Stimulated activated CD8-positive, alpha-beta memory T cell treated with anti-CD3 and anti-CD28 coated beads, Interleukin-12 subunit alpha, Interleukin-12 subunit beta, amount 100 ng/mL, for 24 hours (primary cell): ENCODE results near the gene SSR2.
"Not testable (repeated sequence)": the region's sequence is repeated elsewhere in the genome, so short reads cannot be mapped to it uniquely, and the experiment has no call there.

Experiments used
- DNase-seq: peaks from one replicate; pipeline ENCODE4 v3.0.0-alpha.2; 2020; ENCODE audit errors: extremely low read depth

The SSR2 gene

GRCh38 chr1:156048663-156049258 is 28.0 kb upstream of the SSR2 start:
- no peak for DNase-seq

DNA sequence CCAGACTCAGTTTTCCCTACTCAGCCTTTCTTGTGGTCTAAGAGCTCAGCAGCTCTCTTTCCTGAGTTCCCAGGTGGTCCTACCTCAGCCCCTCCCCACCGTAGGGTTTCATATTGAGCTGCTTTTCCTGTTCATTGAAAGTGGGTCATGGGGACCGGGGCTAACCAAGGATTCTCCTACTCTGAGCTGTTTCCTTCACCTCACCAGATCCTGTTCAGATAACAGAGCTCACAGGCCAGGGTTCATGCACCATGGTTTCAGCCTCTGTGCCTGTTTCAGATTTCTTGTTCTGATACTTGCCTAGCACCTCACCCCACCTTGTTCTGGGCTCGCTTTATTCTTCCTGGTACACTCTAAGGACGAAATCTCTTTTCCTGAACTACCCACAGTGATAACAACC is 24.3 kb upstream of the SSR2 start:
- no peak for DNase-seq

DNA sequence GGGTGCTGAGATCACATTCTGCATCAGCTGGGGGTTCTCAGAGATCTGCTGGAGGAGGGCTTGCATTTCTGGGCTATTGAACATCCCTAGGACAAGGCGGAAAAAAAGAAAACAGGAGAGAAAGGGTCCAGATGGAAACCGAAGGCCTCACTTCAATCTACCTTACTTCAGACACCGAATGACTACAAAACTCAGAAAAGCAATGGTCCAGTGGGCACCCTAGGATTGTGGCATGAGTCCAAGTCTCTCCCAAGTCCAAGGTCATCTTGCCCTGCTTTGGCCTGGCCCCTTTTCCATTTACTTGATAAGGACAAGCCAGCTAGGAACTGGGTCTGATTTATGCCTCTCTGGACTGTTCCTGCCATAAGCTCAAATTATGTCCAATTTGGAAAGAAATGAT is 22.1 kb upstream of the SSR2 start:
- no peak for DNase-seq

GRCh38 chr1:156034991-156035390 is 14.2 kb upstream of the SSR2 start:
- not testable (repeated sequence) for DNase-seq

DNA sequence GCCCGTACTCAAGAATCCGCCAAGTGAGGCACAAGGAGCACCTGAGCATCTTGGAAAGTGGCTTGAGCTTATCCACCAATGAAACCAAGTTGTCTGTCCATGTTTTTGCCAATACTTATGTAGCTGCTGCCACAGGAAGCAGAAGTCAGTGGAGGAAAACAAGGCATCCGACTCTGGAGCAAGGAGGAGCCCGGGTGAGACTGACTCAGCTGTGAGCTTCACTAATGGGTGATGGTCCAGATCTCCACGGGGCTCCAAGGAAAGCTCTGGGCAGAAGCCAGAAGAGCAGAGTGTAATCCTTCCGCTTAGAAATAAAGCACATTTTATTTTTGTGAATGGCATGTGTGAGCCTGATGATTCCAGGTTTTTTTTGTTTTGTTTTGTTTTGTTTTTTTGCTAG is 12.3 kb upstream of the SSR2 start:
- DNase-seq = no peak

- no peak for DNase-seq
These were observed 5.8 kb upstream of the SSR2 start for GRCh38 chr1:156026588-156026987.

GRCh38 chr1:156025876-156026275 is 5.1 kb upstream of the SSR2 start:
- DNase-seq = no peak

DNA sequence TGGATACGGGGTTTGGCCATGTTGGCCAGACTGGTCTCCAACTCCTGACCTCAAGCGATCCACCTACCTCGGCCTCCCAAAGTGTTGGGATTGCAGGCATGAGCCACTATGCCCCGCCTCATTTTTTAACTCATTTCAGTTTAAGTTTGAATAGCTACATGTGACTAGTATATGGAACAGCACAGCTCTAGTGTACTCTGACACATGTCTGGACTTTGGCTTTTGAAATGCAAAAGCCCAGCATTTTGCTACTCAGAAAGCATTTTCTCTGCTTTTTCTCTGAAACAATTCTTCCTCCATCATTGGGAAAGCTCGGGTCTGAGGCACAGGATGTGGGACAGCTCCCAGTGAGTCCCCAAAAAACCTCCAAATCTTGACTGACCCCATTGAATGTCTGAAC is 4.0 kb upstream of the SSR2 start:
- no peak for DNase-seq

- no peak for DNase-seq
These were observed 1.2 kb upstream of the SSR2 start for GRCh38 chr1:156021954-156022353.

DNA sequence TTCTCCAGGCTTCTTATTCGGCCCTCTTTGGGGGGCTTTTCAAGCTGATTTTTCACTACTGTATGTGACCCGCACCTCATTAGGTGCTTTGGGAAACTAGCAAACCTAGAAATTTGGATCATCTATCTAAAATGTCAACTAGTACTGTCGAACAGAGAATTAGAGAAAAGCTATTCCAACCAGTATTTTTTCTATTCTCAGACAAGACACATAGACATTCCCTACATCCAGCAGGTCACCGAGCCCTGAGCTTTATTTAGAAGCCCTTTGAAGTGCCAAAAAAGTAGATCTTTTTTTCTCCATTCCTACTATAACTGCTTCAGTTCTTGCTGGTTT is 310 bp upstream of the SSR2 start:
- no peak for DNase-seq

- no peak for DNase-seq
These were observed 832 bp downstream of the SSR2 start for GRCh38 chr1:156019946-156020292.

DNA sequence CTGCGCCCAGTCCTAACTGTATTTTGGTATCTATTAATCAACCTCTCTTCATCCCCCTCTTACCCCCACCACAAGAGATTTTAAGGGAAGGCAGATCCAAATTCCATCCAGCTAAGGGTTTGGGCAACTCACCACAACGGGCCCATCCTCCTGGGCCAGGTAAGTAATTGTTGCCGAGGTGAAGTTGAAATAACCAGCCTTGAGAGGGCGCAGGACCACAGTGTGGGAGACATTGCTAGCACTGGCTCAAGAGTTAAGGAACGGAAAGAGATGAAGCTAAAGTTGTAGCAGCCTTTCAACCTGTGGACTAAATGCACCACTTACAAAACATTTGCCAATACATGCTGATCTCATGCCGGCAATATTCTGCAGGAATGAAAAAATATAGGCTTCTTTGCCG is 5.9 kb downstream of the SSR2 start:
- no peak for DNase-seq

GRCh38 chr1:156012051-156012817 is 8.5 kb downstream of the SSR2 start:
- DNase-seq = no peak

DNA sequence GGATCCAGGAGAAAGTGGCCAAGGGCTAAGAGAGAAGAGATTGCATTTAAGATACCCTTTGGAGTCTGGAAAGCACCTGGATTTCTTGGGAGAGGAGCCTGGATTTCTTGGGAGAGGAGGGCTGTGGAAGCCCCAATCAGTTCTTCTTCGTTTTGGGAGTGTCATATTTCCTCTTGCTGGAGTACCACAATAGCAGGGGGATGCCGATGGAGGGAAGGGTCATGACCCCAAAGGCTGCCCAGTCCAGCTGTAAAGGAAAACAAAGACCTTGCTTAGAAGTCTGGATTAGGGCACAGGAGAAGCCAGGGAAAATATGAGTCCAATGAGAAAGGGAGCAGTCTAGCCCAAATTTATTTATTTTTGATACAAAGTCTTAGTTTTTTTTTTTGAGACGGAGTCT is 11.3 kb downstream of the SSR2 start:
- DNase-seq = no peak

DNA sequence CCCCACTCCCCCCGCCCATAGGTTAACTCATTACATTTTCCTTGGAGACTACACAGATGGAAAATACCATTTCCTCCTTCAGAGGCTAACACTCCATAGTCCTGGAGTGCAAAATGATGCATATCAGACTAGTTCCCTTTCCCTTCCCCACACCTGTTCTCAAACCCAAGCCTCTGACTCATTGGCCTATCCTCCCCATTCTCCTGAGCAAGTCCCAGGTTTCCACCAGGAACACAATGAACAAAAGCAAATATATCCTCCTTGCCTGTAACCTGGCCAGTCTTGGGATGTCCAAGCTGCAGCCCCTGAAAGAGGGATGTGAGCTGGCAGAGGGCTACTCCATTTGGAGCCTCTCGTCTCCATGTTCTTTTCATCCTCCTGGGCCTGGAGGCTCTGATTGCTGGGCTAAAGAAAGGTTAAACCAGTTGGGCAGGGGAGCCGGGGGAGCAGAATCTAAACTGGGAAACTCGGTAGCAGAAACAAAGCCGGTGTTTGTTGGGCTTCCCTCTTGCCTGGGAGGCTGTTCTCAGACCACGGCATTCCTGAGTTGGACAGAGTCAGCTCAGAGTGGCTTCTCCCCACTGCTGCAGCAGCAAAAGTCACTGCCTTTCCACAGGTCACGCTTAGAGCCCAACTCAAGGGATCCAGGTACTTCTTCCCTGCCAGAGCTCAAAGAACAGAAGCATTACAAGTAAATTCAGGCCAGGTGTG is 13.9 kb downstream of the SSR2 start:
- no peak for DNase-seq

DNA sequence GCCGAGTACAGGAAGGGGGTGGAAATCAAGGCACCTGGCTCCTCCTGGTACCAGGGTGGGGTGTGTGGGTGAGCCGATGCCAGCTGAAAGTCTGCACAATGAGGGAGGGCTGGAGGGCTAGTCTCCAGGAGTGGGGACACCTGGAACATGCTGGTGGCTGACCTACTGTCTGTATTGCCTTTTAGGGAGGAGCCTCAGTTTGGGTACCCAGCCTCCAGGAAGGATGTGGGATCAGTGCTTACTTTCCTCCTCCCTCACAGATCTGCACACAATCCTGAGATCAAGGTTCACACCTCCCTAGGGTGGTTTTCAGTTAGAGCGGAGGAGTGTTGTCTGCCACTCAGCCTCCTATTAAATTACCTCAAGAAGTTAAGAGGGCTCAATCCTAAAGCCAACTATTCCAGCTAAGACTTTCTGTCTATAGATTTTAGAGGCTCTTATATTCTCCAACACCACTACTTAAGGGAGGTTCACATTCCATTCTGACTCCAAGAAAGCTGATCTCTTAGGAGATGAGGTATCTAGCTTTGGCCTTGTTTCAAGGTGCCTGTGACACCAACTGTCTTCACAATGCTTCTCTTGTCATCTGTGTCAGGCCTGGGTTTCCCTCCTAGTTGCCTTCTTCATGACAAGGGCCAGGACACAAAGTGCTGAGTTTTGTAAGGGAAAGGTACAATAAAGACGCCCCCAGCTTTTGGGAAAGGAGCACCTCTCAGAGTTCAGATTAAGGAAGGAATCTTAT is 15.7 kb downstream of the SSR2 start:
- no peak for DNase-seq

DNA sequence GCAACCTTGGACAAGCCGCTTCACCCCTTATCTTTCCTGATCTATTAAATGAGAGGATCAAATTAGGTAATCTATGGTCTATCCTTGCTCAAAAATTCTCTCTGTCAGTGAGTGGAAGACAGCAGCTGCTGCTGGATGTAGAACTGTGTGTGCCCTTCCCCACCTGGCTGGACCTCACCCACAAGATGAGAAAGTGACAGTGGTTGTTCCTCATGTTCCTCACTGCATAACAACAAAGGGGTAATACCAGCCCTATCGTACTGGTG is 16.9 kb downstream of the SSR2 start:
- no peak for DNase-seq

- no peak for DNase-seq
These were observed 18.4 kb downstream of the SSR2 start for GRCh38 chr1:156002188-156002911.

DNA sequence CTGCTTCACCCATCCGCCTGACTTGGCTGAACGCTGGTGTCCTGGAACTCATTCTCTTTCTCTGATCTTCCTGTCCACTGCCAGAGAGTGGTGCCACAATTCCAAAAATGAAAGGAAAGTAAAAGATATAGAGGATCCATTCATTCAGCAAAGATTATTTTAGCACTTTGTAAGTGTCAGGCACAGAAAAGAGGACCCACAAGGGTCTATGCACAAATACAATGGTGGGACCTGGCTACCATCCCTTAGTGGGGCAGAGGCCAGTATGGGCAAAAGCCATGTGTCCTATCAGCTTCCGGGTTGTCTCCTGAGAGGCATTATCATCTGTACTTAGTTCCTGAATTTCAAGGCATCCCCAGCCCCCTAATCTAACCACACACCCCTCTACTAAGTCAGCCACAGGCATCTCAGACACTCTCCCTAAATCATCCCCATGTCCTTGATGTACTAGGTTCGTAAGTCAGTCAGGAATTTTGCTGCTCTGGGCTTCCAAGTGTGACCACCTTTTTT is 19.0 kb downstream of the SSR2 start:
- DNase-seq = no peak

DNA sequence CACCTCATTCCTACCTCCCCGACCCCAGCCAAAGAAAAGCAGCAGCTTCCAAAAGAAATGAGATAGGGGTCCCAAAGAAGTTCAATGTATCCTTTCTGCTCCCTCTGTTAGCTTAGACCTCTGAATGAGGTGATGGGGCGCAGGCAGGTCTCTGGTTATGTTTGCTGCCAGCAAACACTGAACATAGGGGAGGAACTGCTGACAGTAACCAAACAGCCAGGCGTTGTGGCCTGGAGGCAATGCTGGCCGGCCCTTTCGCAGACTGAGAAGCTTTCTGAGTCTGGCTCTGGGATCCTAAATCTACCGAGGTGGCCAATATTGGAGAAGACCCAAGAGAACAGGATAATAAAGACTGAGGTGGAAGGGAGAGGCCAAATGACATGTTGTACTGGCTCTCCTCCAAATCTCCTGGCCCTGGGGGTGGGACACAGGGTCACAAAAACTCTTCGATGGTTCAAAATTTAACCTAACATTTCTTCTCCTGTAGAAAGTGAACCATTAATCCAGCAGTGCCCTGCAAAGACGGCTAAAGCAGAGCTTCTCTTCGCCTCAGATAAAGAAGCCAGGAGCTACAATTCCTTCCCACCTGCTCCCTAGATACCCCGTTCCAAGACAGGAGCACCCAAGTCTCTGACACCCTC is 19.6 kb downstream of the SSR2 start:
- DNase-seq = no peak

- no peak for DNase-seq
These were observed 20.8 kb downstream of the SSR2 start for GRCh38 chr1:155999964-156000363.

DNA sequence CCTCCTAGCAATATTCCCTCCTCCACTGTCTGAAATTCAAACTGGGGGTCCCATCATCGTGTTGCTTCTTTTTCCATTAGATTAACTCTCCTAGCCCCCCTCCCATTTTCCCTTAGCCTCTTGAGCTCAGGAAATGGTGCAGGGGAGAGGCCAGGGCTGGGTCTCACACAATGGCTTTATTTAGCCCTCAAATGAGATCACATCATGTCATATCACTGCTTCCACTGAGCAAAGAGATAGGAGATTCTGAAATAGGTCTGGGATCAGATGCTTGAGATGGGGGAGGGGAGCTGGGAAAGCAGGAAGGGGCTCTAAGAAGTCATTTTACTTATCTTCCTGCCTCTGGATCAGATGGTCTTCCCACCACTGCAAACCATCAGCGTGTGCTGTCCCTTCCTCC is 24.6 kb downstream of the SSR2 start:
- no peak for DNase-seq
